HepG2 (cell line): Measurements from ENCODE around the gene CDKL5.
A peak's percentile ranks its signal among the peaks of the same experiment; 100 is the strongest.

Experiments
- CREB1 ChIP-seq, 2 experiments: fragments of 450-650 bp in 1 of 2; IDR thresholded peaks; 2 replicates each; pipeline ENCODE4 v1.6.1; 2016 to 2017; ENCODE audit warnings: control low read depth in 1 of 2, mild to moderate bottlenecking in 1 of 2, missing compliant biosample characterization in 1 of 2, missing genetic modification characterization in 1 of 2
- MTF2 ChIP-seq: sonication (generic); formaldehyde crosslinking; IDR thresholded peaks from 2 replicates; pipeline ENCODE4 v1.5.0; 2020; ENCODE audit warnings: missing genetic modification reagents, borderline replicate concordance
- POLR2AphosphoS5 ChIP-seq: IDR thresholded peaks from 2 replicates; pipeline ENCODE4 v1.6.1; 2012; ENCODE audit warnings: low read depth, low read length
- RXRA ChIP-seq: sonication (generic); formaldehyde crosslinking; IDR thresholded peaks from 2 replicates; pipeline ENCODE4 v1.5.1; 2020; ENCODE audit warnings: missing genetic modification reagents
- ZBTB25 ChIP-seq: IDR thresholded peaks from 2 replicates; pipeline ENCODE4 v1.6.1; 2018; ENCODE audit warnings: missing genetic modification reagents

GRCh38 chrX:18674788-18675735, 249.7 kb downstream of the CDKL5 start:
- TF ChIP-seq RXRA (CRISPR knock-in tag) (no peak; the same call in 1 of the 2 replicates), MTF2 (CRISPR knock-in tag) (no peak), CREB1 (IDR thresholded peaks at IDR 0.05) (no peak), CREB1 (CRISPR knock-in tag; IDR thresholded peaks at IDR 0.05) (no peak), ZBTB25 (0 out of 2 replicates have a peak, but pooled peaks have one; percentile 35), POLR2AphosphoS5 (no peak)
